ENCODE data around the gene CCDC88C. TPM values are rescaled to one million over a fixed set of nuclear protein-coding genes. Genes with fewer than 3 reads are reported as not detected.
"Not testable (repeated sequence)": the region's sequence is repeated elsewhere in the genome, so short reads cannot be mapped to it uniquely, and the experiment has no call there.

Gene CCDC88C, protein sequence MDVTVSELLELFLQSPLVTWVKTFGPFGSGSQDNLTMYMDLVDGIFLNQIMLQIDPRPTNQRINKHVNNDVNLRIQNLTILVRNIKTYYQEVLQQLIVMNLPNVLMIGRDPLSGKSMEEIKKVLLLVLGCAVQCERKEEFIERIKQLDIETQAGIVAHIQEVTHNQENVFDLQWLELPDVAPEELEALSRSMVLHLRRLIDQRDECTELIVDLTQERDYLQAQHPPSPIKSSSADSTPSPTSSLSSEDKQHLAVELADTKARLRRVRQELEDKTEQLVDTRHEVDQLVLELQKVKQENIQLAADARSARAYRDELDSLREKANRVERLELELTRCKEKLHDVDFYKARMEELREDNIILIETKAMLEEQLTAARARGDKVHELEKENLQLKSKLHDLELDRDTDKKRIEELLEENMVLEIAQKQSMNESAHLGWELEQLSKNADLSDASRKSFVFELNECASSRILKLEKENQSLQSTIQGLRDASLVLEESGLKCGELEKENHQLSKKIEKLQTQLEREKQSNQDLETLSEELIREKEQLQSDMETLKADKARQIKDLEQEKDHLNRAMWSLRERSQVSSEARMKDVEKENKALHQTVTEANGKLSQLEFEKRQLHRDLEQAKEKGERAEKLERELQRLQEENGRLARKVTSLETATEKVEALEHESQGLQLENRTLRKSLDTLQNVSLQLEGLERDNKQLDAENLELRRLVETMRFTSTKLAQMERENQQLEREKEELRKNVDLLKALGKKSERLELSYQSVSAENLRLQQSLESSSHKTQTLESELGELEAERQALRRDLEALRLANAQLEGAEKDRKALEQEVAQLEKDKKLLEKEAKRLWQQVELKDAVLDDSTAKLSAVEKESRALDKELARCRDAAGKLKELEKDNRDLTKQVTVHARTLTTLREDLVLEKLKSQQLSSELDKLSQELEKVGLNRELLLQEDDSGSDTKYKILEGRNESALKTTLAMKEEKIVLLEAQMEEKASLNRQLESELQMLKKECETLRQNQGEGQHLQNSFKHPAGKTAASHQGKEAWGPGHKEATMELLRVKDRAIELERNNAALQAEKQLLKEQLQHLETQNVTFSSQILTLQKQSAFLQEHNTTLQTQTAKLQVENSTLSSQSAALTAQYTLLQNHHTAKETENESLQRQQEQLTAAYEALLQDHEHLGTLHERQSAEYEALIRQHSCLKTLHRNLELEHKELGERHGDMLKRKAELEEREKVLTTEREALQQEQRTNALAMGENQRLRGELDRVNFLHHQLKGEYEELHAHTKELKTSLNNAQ (N-terminal part only)
- total RNA-seq: 78.5 TPM

DNA sequence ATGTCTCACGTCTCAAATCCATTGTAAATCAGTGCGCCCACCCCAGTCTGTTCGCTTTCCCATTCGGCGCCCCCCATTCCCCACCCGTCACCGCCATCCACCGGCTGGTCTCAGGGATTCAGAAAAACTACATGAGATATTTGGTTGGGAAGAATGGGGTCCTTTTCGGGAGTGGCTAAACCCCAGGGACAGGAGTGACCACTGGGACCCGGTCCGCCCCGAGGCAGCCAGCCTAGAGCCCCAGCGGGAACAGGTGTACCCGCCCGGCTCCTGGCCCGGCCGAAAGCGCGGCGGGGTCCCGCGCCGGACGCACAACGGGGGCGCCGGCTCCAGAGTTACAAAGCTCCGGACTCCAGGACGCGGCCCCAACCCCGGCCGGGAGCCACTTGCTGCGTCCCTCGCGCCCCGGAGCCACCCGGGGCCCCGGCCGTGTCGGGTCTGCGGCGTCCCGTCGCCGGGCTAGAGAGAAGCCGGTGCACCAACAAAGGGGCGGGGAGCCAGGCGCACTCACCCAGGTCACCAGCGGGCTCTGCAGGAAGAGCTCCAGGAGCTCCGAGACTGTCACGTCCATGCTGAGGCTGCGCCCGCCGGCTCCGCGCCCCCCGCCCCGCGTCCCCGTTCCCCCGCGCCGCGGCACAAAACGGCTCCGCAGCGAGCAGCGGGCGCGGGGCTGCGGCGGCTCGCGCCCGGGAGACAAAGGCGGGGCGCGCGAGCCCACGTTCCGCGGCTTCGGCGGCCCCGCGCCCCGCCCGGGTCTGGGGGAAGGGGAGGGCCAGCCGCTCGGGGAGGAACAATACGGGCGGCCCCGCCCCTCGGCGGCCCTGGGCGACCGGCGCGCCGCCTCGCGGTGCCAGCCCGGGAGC, at the start of gene CCDC88C:
CCDC88C (minus strand) TSS at position 701 of the 863 bp plus-strand sequence; CDS start at position 571, 130 bp downstream.
- DNase-seq (ENCODE audit: low spot score): peak; percentile 63

DNA sequence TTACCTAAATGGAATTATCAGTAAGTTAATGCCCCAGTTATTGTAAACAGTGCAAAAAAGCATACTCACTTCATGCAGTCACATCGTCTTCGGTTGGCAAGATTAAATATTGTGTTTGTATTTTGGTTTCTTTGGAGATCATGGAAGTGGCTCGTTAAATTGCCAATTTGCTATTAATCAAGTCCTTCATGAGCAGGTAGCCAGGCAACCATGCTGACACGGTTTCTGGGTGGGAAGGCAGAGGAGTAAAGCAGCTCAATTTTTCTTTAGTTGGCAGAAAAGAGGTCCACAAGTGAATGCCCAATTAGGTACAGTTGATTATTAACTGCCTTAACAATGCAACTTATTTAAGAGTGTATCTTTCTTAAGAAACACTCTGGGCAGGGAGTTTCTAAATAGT, 48.6 kb upstream of the CCDC88C start:
- no peak for DNase-seq (ENCODE audit: low spot score)

DNA sequence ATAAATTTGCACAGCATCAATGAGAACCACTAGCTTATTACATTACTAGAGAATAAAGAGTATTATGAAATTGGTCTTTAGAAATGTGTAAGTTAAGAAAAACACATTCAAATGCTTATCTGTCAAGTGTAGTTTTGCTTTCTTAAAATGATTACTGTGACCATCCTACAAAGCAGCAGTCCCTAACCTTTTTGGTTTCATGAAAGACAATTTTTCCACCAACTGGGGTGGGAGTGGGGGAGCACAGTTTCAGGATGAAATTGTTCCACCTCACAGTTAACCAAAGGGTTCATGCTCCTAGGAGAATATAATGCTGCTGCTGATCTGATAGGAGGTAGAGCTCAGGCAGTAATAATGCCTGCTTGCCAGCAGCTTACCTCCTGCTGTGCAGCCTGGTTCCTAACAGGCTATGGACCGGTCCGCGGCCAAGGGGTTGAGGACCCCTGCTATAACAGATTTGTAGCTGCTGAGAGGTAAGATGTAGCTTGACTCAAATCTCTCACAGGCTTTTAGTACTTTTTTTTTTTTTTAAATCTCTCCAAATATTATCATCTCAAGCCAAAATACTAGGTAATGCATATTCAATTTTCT, 47.1 kb upstream of the CCDC88C start:
- DNase-seq (ENCODE audit: low spot score): no peak

DNA sequence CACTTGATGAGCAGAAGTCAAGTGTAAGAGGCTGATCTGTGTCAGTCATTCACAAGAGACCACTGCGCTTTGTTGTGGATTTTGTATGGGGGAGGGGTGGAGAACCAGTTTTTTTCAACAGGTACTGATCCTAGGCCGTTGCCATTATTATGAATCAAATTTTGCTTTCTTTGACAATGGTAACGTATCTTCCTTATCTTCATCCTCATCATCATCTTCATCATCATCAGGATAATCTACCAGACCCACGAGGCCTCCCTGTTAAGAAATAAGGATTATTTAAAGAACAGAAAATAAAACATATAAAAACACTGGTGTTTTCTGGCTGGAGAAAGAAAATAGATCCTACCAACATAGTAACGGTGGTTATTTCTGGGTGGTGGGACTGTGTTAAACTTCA, 41.0 kb upstream of the CCDC88C start:
- DNase-seq (ENCODE audit: low spot score): no peak

DNA sequence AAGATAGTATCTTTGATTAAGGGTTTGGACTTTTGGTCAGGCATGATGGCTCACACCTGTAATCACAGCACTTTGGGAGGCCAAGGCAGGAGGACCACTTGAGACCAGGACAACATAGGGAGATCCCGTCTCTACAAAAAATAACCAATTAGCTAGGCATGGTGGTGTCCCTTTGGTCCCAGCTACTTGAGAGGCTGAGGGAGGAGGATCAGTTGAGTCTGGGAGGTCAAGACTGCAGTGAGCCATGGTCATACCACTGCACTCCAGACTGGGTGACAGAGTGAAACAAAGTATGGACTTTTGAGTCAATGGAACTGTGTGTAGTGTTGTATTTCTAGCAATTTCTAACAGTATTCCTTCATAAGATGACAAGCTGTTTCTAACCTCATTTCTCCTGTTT, 38.7 kb upstream of the CCDC88C start:
- no peak for DNase-seq (ENCODE audit: low spot score)

DNA sequence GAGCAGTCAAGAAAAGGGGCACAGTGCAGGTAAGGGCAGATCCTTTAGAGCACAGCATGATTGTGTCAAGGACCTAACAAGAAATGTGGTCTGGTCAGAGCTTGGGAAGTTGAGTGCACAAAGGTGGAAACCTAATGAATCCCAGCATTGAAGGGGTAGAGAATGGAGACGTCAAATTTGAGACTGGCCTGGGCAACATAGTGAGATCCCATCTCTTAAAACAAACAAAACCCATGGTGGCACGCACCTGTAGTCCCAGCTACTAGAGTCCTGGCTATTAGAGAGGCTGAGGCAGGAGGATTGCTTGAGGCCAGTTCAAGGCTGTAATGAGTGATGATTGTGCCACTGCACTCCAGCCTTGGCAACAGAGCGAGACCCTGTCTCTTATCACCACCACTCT, 37.0 kb upstream of the CCDC88C start:
- DNase-seq (ENCODE audit: low spot score): no peak

DNA sequence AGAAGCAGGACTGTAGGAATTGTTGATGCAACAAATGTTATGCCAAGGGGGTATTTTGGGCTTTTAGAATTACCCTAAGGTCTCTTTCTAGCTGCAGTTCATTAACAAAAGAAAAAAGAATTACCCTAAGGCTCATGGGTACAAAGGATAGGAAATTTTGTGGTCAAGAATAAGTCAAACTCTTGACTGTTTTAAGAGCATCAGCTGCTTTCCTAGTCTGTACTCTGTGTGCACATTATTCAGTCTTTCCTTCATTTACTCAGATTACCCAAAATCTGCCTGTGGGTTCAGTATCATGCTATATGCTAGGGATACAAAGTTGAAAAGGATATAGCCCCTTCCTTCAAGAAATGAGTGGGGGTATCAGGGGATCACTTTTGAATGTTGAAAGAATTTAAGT, 36.5 kb upstream of the CCDC88C start:
- DNase-seq (ENCODE audit: low spot score): no peak

DNA sequence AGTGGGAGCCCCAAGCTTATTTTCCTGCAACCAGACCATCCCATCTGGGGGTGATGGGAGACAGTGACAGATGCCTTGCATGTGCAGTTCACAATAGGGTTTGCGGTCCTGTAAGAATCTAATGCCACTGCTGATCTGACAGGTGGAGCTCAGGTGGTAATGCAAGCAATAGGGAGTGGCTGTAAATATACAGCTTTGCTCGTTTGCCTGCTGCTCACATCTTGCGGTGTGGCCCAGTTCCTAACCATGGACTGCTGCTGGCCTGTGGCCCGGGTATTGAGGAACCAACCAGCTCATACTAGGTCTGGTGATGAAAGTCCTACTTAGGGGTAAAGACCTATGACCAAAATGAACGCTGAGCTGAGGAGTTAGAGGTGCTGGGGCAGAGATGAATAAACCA, 36.1 kb upstream of the CCDC88C start:
- DNase-seq (ENCODE audit: low spot score): no peak

DNA sequence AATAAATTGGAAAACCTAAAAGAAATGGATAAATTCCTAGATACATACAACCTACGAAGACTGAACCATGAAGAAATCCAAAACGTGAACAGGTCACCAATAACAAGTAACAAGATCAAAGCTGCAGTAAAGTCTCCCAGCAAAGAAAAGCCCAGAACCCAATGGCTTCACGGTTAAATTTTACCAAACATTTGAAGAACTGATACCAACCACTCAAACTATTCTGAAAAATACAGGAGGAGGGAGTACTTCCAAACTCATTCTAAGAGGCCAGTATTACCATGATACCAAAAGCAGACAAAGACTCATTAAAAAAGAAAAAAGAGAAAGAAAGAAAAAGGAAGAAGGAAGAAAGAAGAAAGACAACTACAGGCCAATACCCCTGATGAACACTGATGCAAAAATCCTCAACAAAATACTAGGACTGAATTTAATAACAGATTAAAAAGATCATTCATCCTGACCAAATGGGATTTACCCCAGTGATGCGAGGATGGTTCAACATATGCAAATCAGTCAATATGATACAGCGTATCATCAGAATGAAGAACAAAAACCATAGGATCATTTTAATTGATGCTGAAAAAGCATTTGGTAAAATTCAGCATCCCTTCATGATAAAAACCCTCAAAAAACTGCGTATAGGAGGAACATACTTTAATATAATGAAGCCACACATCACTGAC, 26.9 kb upstream of the CCDC88C start:
- DNase-seq (ENCODE audit: low spot score): no peak

DNA sequence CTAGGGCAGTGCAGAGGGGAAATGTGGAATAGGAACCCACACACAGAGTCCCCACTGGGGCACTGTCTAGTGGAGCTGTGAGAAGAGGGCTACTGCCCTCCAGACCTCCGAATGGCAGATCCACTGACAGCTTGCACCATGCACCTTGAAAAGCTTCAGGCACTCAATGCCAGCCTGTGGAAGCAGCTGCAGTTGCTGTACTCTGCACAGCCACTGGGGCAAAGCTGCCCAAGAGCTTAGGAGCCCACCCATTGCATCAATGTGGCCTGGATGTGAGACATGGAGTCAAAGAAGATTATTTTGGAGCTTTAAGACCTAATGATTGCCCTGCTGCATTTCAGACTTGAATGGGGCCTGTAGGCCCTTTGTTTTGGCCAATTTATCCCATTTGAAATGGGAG, 21.7 kb upstream of the CCDC88C start:
- DNase-seq (ENCODE audit: low spot score): no peak

DNA sequence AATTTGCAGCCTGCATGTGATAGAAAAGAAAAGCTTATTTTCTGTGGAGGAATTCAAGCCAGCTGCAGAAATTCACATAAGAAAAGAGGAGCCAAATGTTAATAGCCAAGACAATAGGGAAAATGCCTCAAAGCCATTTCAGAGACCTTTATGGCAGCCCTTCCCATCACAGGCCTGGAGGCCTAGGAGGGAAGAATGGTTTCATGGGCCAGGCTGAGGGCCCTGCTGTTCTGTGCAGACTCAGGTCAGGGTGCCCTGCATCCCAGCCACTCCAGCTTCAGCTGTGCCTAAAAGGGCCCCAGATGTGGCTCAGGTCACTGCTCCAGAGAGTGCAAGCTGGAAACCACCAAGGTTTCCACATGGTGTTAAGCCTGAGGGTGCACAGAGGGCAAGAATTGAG, 21.2 kb upstream of the CCDC88C start:
- DNase-seq (ENCODE audit: low spot score): no peak

DNA sequence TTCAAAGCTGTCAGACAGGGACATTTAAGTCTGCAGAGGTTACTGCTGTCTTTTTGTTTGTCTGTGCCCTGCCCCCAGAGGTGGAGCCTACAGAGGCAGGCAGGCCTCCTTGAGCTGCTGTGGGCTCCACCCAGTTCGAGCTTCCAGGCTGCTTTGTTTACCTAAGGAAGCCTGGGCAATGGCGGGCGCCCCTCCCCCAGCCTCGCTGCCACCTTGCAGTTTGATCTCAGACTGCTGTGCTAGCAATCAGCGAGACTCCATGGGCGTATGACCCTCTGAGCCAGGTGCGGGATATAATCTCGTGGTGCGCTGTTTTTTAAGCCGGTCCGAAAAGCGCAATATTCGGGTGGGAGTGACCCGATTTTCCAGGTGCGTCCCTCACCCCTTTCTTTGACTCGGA, 18.6 kb upstream of the CCDC88C start:
- peak; percentile 22 for DNase-seq (ENCODE audit: low spot score)

DNA sequence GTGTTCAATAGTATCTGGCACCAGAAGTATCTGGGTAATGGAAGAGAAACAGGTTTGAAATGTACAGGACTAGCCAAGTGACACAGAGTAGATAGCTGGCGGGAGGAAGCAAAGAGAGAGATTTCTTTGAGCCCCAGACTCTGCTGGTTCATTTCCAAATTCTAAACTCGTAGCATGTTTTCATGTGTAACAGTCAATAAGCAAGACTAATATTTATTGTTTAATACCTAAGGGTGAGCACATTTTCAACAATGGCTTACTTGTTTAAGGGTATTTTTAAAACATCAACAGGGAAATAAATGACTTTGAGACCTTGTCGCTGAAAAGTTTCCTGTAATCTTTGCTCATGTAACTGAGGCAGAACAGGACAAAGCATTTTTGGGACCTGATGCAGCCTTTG, 11.8 kb upstream of the CCDC88C start:
- no peak for DNase-seq (ENCODE audit: low spot score)

DNA sequence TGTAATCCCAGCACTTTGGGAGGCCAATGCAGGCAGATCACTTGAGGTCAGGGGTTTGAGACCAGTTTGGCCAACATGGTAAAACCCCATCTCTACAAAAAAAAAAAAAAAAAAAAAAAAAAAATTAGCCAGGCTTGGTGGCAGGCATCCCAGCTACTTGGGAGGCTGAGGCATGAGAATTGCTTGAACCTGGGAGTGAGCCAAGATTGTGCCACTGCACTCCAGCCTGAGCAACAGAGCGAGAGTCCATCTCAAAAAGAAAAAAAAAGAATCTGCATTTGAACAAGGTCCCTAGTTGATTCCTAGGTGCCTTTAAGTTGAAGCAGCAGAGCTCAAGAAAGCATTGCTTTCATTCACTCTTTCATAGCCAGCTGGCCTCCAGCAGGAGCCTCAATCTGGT, 11.3 kb upstream of the CCDC88C start:
- not testable (repeated sequence) for DNase-seq (ENCODE audit: low spot score)

DNA sequence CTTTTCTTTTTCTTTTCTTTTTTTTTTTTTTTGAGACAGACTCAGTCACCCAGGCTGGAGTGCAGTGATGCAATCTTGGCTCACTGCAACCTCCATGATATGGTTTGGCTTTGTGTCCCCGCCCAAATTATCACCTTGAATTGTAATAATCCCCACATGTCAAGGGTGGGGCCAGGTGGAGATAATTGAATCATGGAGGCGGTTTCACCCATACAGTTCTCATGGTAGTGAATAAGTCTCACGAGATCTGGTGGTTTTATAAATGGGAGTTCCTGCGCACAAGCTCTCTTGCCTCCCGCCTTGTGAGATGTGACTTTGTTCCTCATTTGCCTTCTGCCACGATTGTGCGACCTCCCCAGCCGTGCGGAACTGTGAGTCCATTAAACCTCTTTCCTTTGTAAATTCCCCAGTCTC, 7.9 kb upstream of the CCDC88C start:
- not testable (repeated sequence) for DNase-seq (ENCODE audit: low spot score)

DNA sequence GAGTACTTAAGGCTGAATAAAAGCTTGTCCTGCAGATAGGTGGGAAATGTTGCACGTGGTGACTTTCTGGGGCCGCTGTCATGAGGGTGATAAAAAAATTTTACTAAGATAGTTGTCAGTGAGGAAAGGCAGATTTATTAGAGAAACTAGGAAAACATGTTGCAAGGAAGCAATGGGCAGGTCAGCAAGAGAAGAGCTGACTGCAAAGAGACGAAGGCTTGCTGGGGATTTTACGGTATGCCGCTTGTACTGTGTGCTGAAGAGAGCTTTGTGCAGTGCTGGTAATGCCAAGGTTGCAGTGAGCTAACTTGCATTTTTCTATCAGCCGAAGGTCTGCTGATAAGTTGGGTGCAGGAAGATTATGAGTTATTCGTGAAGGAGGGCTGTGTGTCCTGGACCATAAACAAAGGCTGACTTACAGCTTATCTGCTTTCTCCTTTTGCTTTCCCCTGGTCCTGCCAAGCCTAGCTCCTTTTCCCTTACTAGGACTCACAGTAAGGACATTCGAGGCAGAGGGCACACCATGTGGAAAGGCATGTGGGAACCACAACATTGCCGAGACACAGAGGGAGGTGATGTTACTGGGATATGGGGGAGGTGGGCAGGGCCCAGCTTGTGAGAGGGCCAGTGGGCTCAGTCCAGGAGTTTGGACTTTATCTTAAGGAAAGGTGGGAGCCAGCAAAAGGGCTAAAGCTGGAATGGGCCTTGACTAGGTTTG, 7.4 kb upstream of the CCDC88C start:
- no peak for DNase-seq (ENCODE audit: low spot score)

DNA sequence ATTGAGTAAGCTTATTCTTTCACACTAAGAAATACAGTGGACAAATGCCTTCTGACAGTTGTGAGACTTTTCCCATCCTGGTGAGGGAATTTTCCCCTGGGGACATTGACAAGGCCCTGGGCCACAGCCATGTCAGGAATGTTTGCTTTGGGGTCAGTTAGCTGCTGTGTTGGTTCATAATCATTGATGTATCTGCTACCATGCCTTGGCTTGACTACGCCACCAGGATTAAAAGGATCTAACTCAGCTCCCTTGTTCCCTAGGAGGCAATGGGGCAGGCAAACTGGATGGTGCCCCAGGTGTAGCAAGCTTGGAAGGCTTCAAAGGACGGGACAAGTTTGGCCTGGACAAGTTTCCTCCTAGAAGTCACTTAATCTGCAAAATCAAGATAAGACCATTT, 3.1 kb upstream of the CCDC88C start:
- DNase-seq (ENCODE audit: low spot score): peak; percentile 3

DNA sequence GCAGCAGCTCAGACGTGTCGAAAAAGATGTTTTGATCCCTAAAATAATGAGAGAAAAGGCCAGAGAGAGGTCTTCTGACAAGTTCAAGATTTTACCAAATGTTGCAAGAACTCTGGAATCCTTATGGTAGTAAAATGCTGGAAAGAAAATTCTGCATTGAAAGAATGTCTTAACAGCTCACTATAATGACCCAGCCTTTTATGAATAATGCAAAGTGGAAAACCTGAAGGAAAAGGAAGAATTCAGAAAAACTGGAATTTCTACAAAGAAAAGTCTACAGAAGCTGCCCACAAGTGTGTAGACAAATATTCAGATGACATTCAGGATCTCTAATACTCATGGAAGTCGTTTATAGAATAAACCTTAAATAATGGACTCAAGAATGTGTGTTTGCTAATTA, 1.8 kb upstream of the CCDC88C start:
- no peak for DNase-seq (ENCODE audit: low spot score)

DNA sequence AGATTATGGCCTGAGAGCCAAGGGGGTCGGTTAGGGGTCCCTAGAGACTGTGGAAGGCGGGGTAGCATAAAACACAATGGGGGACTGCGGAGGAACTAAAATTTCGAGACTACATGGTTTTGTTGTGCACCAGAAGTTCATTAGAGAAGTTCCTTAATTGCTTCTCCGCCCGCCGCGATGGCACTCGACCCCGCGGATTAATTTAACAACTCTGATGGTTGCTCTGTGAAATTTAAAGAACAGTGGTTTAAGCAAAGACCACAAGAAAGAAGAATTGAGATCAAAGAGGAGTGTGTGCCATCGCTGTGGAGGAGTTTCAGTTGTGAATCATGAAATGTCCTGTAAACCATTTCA, 1.4 kb upstream of the CCDC88C start:
- DNase-seq (ENCODE audit: low spot score): no peak
